HepG2 (cell line): ENCODE results near the gene MGMT. TPM values are rescaled to one million over a fixed set of nuclear protein-coding genes. Genes with fewer than 3 reads are reported as not detected.

Experiments used
- ATAC-seq: fragments of 200-7000 bp; cut with Tn5 transposase; 3 replicates; pipeline ENCODE4 v1.9.1; 2020; ENCODE audit warnings: mild to moderate bottlenecking, moderate library complexity
- BruUV-seq: library from RNA; stranded (reverse); fragments of 400-500 nt; replicated peaks from 2 replicates; lab custom pipeline; 2021; lab: Mats Ljungman, UMichigan
- CTCF ChIA-PET: fragments of 300-600 bp; formaldehyde crosslinking; extraction: SDS; loops from one replicate; lab custom pipeline; 2021; ENCODE audit warnings: low total read pairs, inconsistent platforms, low intra/inter-chr PET ratio; lab: Yijun Ruan, JAX
- POLR2A ChIA-PET: fragments of 350-600 bp; sonication (Branson Sonifier 250); formaldehyde crosslinking; loops from one replicate; lab custom pipeline; 2020; ENCODE audit warnings: antibody characterized with exemption, inconsistent platforms; lab: Yijun Ruan, JAX
- DNase-seq: peaks from one replicate; pipeline ENCODE4 v3.0.0-alpha.2; 2015; ENCODE audit warnings: low spot score
- FAIRE-seq: peaks from 3 replicates; lab custom pipeline; 2011; peaks lifted over from hg19 to GRCh38; lab: Jason Lieb, UNC
- H2AFZ ChIP-seq: one replicate; pipeline ENCODE4 v1.6.1; 2011; ENCODE audit warnings: low read length, inconsistent platforms
- H3K27ac ChIP-seq: fragments of 300-600 bp; 3 replicates; pipeline ENCODE4 v1.8.0; 2011; ENCODE audit warnings: mixed run types, mild to moderate bottlenecking, mixed read lengths, low read length, inconsistent platforms; ENCODE audit not compliant: insufficient read depth; ENCODE audit errors: extremely low read length
- H3K27me3 ChIP-seq, 2 experiments: fragments of 200-600 bp in 1 of 2; 2 replicates in 1 of 2; 3 replicates in 1 of 2; pipeline versions ENCODE4 v1.6.0 to v1.8.0; 2011; ENCODE audit warnings: low read length in 2 of 2, mild to moderate bottlenecking in 2 of 2, moderate library complexity in 2 of 2, inconsistent platforms in 1 of 2; ENCODE audit not compliant: insufficient read depth in 2 of 2, control insufficient read depth in 1 of 2
- H3K36me3 ChIP-seq, 2 experiments: fragments of 200-600 bp in 1 of 2; replicated peaks in 1 of 2; 2 replicates in 1 of 2; 3 replicates in 1 of 2; pipeline versions ENCODE4 v1.5.1 to v1.8.0; 2011; ENCODE audit warnings: low read length in 2 of 2, inconsistent platforms in 1 of 2; ENCODE audit not compliant: insufficient read depth in 2 of 2, control insufficient read depth in 1 of 2
- H3K4me1 ChIP-seq: 2 replicates; pipeline ENCODE4 v1.5.1; 2012; ENCODE audit warnings: low read length, inconsistent platforms; ENCODE audit not compliant: insufficient read depth
- H3K4me2 ChIP-seq: 2 replicates; pipeline ENCODE4 v1.6.0; 2011; ENCODE audit warnings: low read depth, low read length, inconsistent platforms
- H3K4me3 ChIP-seq, 3 experiments: fragments of 200-600 bp in 1 of 3; sonication (generic), shearing (Covaris generic) in 1 of 3; replicated peaks in 1 of 3; 2 replicates each; pipeline ENCODE4 v1.5.1; 2011 to 2016; ENCODE audit warnings: low read length in 3 of 3, inconsistent platforms in 2 of 3, low read depth in 2 of 3, mild to moderate bottlenecking in 2 of 3, control low read depth in 1 of 3, mixed read lengths in 1 of 3; ENCODE audit not compliant: insufficient read depth in 1 of 3
- H3K79me2 ChIP-seq: one replicate; pipeline ENCODE4 v1.6.1; 2011; ENCODE audit warnings: low read length, inconsistent platforms; ENCODE audit not compliant: insufficient read depth
- H3K9ac ChIP-seq: 2 replicates; pipeline ENCODE4 v1.6.0; 2011; ENCODE audit warnings: mild to moderate bottlenecking, low read depth, low read length, inconsistent platforms; ENCODE audit not compliant: insufficient read depth
- H3K9me3 ChIP-seq: 2 replicates; pipeline ENCODE4 v1.5.1; 2012; ENCODE audit warnings: mild to moderate bottlenecking, low read length
- H4K20me1 ChIP-seq: 2 replicates; pipeline ENCODE4 v1.6.0; 2011; ENCODE audit warnings: inconsistent platforms, mild to moderate bottlenecking, low read length, moderate library complexity; ENCODE audit not compliant: insufficient read depth
- CREM ChIP-seq, 2 experiments: sonication (generic) in 1 of 2; formaldehyde crosslinking in 1 of 2; IDR thresholded peaks; 2 replicates each; pipeline versions ENCODE4 v1.4.0 to v1.6.1; 2016 to 2020; ENCODE audit warnings: antibody characterized with exemption in 1 of 2, mild to moderate bottlenecking in 1 of 2, missing genetic modification reagents in 1 of 2
- GATAD2A ChIP-seq: IDR thresholded peaks from 2 replicates; pipeline ENCODE4 v1.6.1; 2016
- GZF1 ChIP-seq: sonication (generic); formaldehyde crosslinking; IDR thresholded peaks from 2 replicates; pipeline ENCODE4 v1.5.1; 2020; ENCODE audit warnings: mild to moderate bottlenecking, missing genetic modification reagents
- IKZF1 ChIP-seq: fragments of 450-650 bp; IDR thresholded peaks from 2 replicates; pipeline ENCODE4 v1.7.1; 2016
- IRF2 ChIP-seq: IDR thresholded peaks from 2 replicates; pipeline ENCODE4 v1.6.1; 2018; ENCODE audit warnings: missing genetic modification reagents, missing compliant biosample characterization
- NCOR1 ChIP-seq: fragments of 200-600 bp; sonication (generic); IDR thresholded peaks from 2 replicates; pipeline ENCODE4 v1.7.0; 2017; ENCODE audit warnings: antibody characterized with exemption, low read length, borderline replicate concordance
- PHF20 ChIP-seq: sonication (generic); formaldehyde crosslinking; IDR thresholded peaks from 2 replicates; pipeline ENCODE4 v1.5.0; 2020; ENCODE audit warnings: mild to moderate bottlenecking, missing genetic modification reagents
- PHF8 ChIP-seq: sonication (generic); formaldehyde crosslinking; IDR thresholded peaks from 2 replicates; pipeline ENCODE4 v1.5.0; 2020; ENCODE audit warnings: missing genetic modification reagents
- RCOR2 ChIP-seq: IDR thresholded peaks from 2 replicates; pipeline ENCODE4 v1.6.1; 2016; ENCODE audit warnings: missing biosample characterization, missing genetic modification reagents
- TEAD3 ChIP-seq: optimal IDR thresholded peaks from 2 replicates; pipeline ENCODE3; 2016; ENCODE audit warnings: borderline replicate concordance
- ZNF136 ChIP-seq: sonication (generic); formaldehyde crosslinking; IDR thresholded peaks from 2 replicates; pipeline ENCODE4 v1.8.1; 2022; ENCODE audit warnings: low read depth, mild to moderate bottlenecking, moderate library complexity, missing genetic modification reagents
- ZNF207 ChIP-seq: fragments of 450-650 bp; IDR thresholded peaks from 2 replicates; pipeline ENCODE4 v1.6.1; 2016; ENCODE audit warnings: antibody characterized with exemption, borderline replicate concordance
- ZNF317 ChIP-seq: sonication (generic); formaldehyde crosslinking; IDR thresholded peaks from 2 replicates; pipeline ENCODE4 v1.5.0; 2020; ENCODE audit warnings: mild to moderate bottlenecking, missing genetic modification reagents
- WGBS: methylation state at CpG from one replicate; pipeline ENCODE4 v1.1.6; 2017; ENCODE audit warnings: low lambda C conversion rate; 5-methylcytosine and 5-hydroxymethylcytosine counted together
- in situ Hi-C: cut with HindIII; loops from 2 replicates; pipeline ENCODE4 v1.10.0; 2017; ENCODE audit warnings: low pct_unique_long_range_greater_than_20kb; ENCODE audit not compliant: extremely low pct_ligation_motif_present
- intact Hi-C: fragments of 100-400 bp; cut with micrococcal nuclease; formaldehyde crosslinking; loops from one replicate; pipeline ENCODE4 v1.10.0; 2022; ENCODE audit not compliant: unreplicated experiment
- polyA plus RNA-seq, 8 experiments: library from polyadenylated mRNA; depleted of rRNA in 3 of 8; stranded (reverse) in 7 of 8; unstranded in 1 of 8; fragments of >200 nt; fragmentation: Illumina TruSeq in 4 of 8; extraction: Trizol in 4 of 8; gene quantifications; 2 replicates each; pipeline versions ENCODE4 v1.2.1 to v1.2.3, GENCODE V29; 2011 to 2016; ENCODE audit warnings: low read depth in 4 of 8, missing spikeins in 1 of 8, mixed read lengths in 1 of 8; ENCODE audit not compliant: insufficient read depth in 1 of 8
- total RNA-seq, 5 experiments: library from RNA; depleted of rRNA; stranded (reverse); fragments of >200 nt; fragmentation: Illumina TruSeq; extraction: Trizol; gene quantifications; 2 replicates each; pipeline ENCODE4 v1.2.3, GENCODE V29; 2016; ENCODE audit warnings: low read depth in 1 of 5
- TF ChIP-seq, protein P1 (sequence below): sonication (generic); formaldehyde crosslinking; IDR thresholded peaks from 2 replicates; pipeline ENCODE4; 2020; ENCODE audit warnings: missing genetic modification reagents, mild to moderate bottlenecking, borderline replicate concordance
- TF ChIP-seq, protein P2 (sequence below): sonication (generic); formaldehyde crosslinking; IDR thresholded peaks from 2 replicates; pipeline ENCODE4 v1.5.1; 2020; ENCODE audit warnings: mild to moderate bottlenecking, moderate library complexity, missing genetic modification reagents
- TF ChIP-seq, protein P3 (sequence below): sonication (generic); formaldehyde crosslinking; IDR thresholded peaks from 2 replicates; pipeline ENCODE4 v1.5.1; 2020; ENCODE audit warnings: mild to moderate bottlenecking, missing genetic modification reagents, moderate library complexity

MGMT gene
- total and polyA plus RNA-seq, 2 of the 13 experiments (the other 11 are each of a cell fraction or from before 2014, with no cell fraction given) = 12.0 to 19.5 TPM

DNA sequence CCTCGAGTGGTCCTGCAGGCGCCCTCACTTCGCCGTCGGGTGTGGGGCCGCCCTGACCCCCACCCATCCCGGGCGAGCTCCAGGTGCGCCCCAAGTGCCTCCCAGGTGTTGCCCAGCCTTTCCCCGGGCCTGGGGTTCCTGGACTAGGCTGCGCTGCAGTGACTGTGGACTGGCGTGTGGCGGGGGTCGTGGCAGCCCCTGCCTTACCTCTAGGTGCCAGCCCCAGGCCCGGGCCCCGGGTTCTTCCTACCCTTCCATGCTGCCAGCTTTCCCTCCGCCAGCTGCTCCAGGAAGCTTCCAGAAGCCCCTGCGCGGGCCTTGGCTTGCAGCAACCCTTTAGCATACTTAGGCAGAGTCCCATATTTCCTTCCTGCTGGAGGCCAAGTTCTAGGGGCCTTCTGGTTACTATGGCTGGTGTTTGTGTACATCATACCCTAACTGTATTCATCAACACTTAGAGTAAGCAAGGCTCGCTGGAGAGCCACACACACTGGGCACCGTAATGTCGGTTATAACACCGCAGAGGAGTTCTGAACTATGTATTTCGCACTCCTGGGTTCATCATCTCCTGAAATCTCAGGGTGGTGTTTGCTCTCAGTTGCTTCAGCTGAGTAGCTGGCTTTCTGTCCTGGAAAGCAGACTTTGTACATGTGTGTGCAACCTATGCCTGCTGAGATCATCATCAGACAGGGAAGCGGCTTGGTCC is 471 bp downstream of the MGMT start:
- Histone ChIP-seq H3K27me3 (no peaks in the 10 kb centered on the region), H3K27ac (peak overlapping the region; percentile 86), H3K4me3 (peak overlapping the region; percentile 68 to 76 (median 69); a peak in 5 of 6 replicates), H2AFZ (no peak overlapping the region), H3K9ac (peak overlapping the region; percentile 85), H3K9me3 (no peaks in the 10 kb centered on the region), H3K36me3 (no peaks in the 10 kb centered on the region), H3K4me2 (peak overlapping the region; percentile 63), H4K20me1 (no peaks in the 10 kb centered on the region), H3K4me1 (peaks cover 82% of the 10 kb centered on the region), H3K79me2 (peaks cover 17% of the 10 kb centered on the region)
- no TSS peak for BruUV-seq
- intact Hi-C loops = loop anchor here (10.0 kb wide), 1 partner anchor 647 kb away; the partner anchor contains the start of gene C10orf143
- peak; percentile 87 for FAIRE-seq
- CTCF ChIA-PET = no interaction called here
- peak; percentile 81 for ATAC-seq
- in situ Hi-C loops = no loop called here
- POLR2A ChIA-PET = interaction anchor here (0.9 to 2.0 kb wide), 3 partner anchors 13 to 33 kb away, joined by 3 to 12 read pairs (median 3); no protein-coding TSS in a partner anchor
- DNase-seq = peak; percentile 78
- WGBS = 24% methylated on average over 18 of the region's 25 CpGs
- TF ChIP-seq NCOR1 = peak; percentile 64; the same call in 1 of the 2 replicates
- TF ChIP-seq PHF20 (CRISPR knock-in tag) = 0 out of 2 replicates have a peak, but pooled peaks have one; percentile 28
- peak; percentile 42 for TF ChIP-seq TEAD3 (CRISPR knock-in tag)
- TF ChIP-seq PHF8 (CRISPR knock-in tag) = peak; percentile 48; the same call in 1 of the 2 replicates
- peak; percentile 33; the same call in 1 of the 2 replicates for TF ChIP-seq GATAD2A (CRISPR knock-in tag)
- TF ChIP-seq GZF1 (CRISPR knock-in tag) = peak; percentile 97
- TF ChIP-seq, protein P1, sequence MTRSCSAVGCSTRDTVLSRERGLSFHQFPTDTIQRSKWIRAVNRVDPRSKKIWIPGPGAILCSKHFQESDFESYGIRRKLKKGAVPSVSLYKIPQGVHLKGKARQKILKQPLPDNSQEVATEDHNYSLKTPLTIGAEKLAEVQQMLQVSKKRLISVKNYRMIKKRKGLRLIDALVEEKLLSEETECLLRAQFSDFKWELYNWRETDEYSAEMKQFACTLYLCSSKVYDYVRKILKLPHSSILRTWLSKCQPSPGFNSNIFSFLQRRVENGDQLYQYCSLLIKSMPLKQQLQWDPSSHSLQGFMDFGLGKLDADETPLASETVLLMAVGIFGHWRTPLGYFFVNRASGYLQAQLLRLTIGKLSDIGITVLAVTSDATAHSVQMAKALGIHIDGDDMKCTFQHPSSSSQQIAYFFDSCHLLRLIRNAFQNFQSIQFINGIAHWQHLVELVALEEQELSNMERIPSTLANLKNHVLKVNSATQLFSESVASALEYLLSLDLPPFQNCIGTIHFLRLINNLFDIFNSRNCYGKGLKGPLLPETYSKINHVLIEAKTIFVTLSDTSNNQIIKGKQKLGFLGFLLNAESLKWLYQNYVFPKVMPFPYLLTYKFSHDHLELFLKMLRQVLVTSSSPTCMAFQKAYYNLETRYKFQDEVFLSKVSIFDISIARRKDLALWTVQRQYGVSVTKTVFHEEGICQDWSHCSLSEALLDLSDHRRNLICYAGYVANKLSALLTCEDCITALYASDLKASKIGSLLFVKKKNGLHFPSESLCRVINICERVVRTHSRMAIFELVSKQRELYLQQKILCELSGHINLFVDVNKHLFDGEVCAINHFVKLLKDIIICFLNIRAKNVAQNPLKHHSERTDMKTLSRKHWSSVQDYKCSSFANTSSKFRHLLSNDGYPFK = no peak
- no peak for TF ChIP-seq ZNF136
- TF ChIP-seq ZNF207 = no peak
- TF ChIP-seq, protein P2, sequence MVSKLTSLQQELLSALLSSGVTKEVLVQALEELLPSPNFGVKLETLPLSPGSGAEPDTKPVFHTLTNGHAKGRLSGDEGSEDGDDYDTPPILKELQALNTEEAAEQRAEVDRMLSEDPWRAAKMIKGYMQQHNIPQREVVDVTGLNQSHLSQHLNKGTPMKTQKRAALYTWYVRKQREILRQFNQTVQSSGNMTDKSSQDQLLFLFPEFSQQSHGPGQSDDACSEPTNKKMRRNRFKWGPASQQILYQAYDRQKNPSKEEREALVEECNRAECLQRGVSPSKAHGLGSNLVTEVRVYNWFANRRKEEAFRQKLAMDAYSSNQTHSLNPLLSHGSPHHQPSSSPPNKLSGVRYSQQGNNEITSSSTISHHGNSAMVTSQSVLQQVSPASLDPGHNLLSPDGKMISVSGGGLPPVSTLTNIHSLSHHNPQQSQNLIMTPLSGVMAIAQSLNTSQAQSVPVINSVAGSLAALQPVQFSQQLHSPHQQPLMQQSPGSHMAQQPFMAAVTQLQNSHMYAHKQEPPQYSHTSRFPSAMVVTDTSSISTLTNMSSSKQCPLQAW (CRISPR knock-in tag) = 0 out of 2 replicates have a peak, but pooled peaks have one; percentile 15
- peak; percentile 21; the same call in 1 of the 2 replicates for TF ChIP-seq ZNF317 (CRISPR knock-in tag)
- TF ChIP-seq IRF2 (CRISPR knock-in tag) = no peak
- peak; percentile 28; the same call in 1 of the 2 replicates for TF ChIP-seq CREM (IDR thresholded peaks at IDR 0.05)
- no peak for TF ChIP-seq CREM (CRISPR knock-in tag; IDR thresholded peaks at IDR 0.05)
- no peak for TF ChIP-seq RCOR2 (CRISPR knock-in tag)
- TF ChIP-seq IKZF1 = no peak
- TF ChIP-seq, protein P3, sequence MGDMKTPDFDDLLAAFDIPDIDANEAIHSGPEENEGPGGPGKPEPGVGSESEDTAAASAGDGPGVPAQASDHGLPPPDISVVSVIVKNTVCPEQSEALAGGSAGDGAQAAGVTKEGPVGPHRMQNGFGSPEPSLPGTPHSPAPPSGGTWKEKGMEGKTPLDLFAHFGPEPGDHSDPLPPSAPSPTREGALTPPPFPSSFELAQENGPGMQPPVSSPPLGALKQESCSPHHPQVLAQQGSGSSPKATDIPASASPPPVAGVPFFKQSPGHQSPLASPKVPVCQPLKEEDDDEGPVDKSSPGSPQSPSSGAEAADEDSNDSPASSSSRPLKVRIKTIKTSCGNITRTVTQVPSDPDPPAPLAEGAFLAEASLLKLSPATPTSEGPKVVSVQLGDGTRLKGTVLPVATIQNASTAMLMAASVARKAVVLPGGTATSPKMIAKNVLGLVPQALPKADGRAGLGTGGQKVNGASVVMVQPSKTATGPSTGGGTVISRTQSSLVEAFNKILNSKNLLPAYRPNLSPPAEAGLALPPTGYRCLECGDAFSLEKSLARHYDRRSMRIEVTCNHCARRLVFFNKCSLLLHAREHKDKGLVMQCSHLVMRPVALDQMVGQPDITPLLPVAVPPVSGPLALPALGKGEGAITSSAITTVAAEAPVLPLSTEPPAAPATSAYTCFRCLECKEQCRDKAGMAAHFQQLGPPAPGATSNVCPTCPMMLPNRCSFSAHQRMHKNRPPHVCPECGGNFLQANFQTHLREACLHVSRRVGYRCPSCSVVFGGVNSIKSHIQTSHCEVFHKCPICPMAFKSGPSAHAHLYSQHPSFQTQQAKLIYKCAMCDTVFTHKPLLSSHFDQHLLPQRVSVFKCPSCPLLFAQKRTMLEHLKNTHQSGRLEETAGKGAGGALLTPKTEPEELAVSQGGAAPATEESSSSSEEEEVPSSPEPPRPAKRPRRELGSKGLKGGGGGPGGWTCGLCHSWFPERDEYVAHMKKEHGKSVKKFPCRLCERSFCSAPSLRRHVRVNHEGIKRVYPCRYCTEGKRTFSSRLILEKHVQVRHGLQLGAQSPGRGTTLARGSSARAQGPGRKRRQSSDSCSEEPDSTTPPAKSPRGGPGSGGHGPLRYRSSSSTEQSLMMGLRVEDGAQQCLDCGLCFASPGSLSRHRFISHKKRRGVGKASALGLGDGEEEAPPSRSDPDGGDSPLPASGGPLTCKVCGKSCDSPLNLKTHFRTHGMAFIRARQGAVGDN (CRISPR knock-in tag) = peak; percentile 46
